HG02798 (cell line): ENCODE measurements around the gene GNG12.

Experiments
- ATAC-seq: cut with Tn5 transposase; IDR thresholded peaks from one replicate; pipeline ENCODE4 v1.9.1; 2021; ENCODE audit warnings: mild to moderate bottlenecking; ENCODE audit not compliant: unreplicated experiment, poor library complexity

GNG12 gene

GRCh38 chr1:67816506-67816905 is 16.8 kb downstream of the GNG12 start:
- ATAC-seq, result no peak

GRCh38 chr1:67816095-67816475 is 17.2 kb downstream of the GNG12 start:
- no peak for ATAC-seq

GRCh38 chr1:67815303-67816094 is 17.8 kb downstream of the GNG12 start:
- ATAC-seq, result no peak

- no peak for ATAC-seq
These were observed 19.0 kb downstream of the GNG12 start for GRCh38 chr1:67814121-67814772.

- ATAC-seq, result no peak
These were observed 21.0 kb downstream of the GNG12 start for GRCh38 chr1:67812226-67812625.

- no peak for ATAC-seq
These were observed 21.5 kb downstream of the GNG12 start for GRCh38 chr1:67811781-67812180.

GRCh38 chr1:67809887-67810286 is 23.4 kb downstream of the GNG12 start:
- ATAC-seq, result no peak

- ATAC-seq, result no peak
These were observed 26.0 kb downstream of the GNG12 start for GRCh38 chr1:67807282-67807681.

GRCh38 chr1:67804710-67805109 is 28.6 kb downstream of the GNG12 start:
- no peak for ATAC-seq

GRCh38 chr1:67803380-67804279 is 29.6 kb downstream of the GNG12 start:
- ATAC-seq, result no peak

GRCh38 chr1:67802565-67802964 is 30.7 kb downstream of the GNG12 start:
- no peak for ATAC-seq

GRCh38 chr1:67801903-67802302 is 31.4 kb downstream of the GNG12 start:
- no peak for ATAC-seq

GRCh38 chr1:67795179-67795912 is 37.9 kb downstream of the GNG12 start:
- no peak for ATAC-seq

- ATAC-seq, result no peak
These were observed 39.7 kb downstream of the GNG12 start for GRCh38 chr1:67793562-67793961.

GRCh38 chr1:67792741-67793458 is 40.4 kb downstream of the GNG12 start:
- no peak for ATAC-seq

- no peak for ATAC-seq
These were observed 41.2 kb downstream of the GNG12 start for GRCh38 chr1:67792103-67792502.

- no peak for ATAC-seq
These were observed 41.6 kb downstream of the GNG12 start for GRCh38 chr1:67791686-67792085.

GRCh38 chr1:67791261-67791660 is 42.0 kb downstream of the GNG12 start:
- no peak for ATAC-seq

- no peak for ATAC-seq
These were observed 43.0 kb downstream of the GNG12 start for GRCh38 chr1:67790201-67790692.
